Measurements from ENCODE around the gene MISFA. TPM values are rescaled to one million over a fixed set of nuclear protein-coding genes. Genes with fewer than 3 reads are reported as not detected.

Gene MISFA
- total and polyA plus RNA-seq, 2 experiments from 2014 or later = 5.1 TPM; not detected in 1

DNA sequence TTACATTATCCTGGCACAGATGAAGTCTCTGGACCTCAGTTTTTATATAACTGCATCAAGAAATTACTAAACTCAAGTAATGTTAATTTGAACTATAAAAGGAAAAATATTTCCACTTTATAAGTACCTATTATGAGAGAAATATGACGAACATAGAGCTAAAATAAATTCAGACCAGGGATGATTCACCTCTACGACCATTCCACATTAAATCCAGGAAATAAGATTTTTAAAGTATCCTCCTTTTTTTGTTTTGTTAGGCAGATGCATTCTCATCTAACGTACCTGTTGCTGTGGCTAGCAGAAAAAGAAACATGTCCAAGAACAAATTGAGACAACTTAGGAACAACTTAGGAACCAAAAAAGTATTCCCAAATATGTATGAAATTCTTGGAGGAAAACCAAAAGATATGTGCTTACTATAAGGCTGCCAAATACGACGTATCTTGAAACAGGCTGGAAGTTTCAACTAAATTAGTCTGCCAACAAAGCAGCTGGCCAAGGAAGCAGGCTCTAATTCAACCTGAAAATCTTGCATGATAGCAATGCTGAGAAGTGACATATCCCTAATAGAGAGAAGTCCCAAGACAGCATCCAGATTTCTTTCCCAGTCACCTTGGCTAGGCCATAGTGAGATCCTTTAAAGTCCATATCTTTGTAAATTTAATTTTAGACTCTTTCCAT is 18.9 kb downstream of the MISFA start (continued):
- TF ChIP-seq JUNB (IDR thresholded peaks at IDR 0.05; ENCODE audit: unreplicated experiment) (no peak), CREB1 (CRISPR knock-in tag; IDR thresholded peaks at IDR 0.05; ENCODE audit: low read depth) (no peak), EZH2 (IDR thresholded peaks at IDR 0.05; ENCODE audit: low read depth, unreplicated experiment) (no peak), ZNF114 (CRISPR knock-in tag; IDR thresholded peaks at IDR 0.05) (no peak)
- TF ChIP-seq, protein P1, sequence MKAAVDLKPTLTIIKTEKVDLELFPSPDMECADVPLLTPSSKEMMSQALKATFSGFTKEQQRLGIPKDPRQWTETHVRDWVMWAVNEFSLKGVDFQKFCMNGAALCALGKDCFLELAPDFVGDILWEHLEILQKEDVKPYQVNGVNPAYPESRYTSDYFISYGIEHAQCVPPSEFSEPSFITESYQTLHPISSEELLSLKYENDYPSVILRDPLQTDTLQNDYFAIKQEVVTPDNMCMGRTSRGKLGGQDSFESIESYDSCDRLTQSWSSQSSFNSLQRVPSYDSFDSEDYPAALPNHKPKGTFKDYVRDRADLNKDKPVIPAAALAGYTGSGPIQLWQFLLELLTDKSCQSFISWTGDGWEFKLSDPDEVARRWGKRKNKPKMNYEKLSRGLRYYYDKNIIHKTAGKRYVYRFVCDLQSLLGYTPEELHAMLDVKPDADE (IDR thresholded peaks at IDR 0.05) = no peak

DNA sequence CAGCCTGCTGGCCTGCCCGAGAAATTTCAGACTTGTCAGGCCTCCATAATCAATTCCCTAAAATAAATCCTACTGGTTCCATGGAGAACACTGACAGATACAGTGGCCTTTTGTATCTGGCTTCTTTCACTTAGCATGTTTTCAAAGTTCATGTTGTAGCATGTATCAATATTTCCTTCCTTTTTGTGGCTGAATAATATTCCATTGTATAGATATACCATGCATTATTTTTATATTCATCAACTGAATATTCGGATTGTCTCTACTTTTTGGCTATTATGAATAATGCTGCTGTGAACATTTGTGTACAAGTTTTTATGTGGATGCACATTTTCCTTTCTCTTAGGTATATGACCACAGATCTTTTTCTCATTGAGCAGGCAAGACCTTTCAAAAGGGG is 24.1 kb downstream of the MISFA start:
- Histone ChIP-seq H4K20me1 (replicated peaks; ENCODE audit: insufficient read depth) (peaks cover 15% of the 10 kb centered on the region), H3K36me3 (ENCODE audit: insufficient read depth) (no peaks in the 10 kb centered on the region), H3K4me2 (no peak overlapping the region), H3K9me2 (ENCODE audit: insufficient read depth) (peaks cover 5% of the 10 kb centered on the region; the same call in 1 of the 2 replicates), H3F3A (replicated peaks; ENCODE audit: low read depth) (no peaks in the 10 kb centered on the region), H3K4me3 (no peak overlapping the region), H3K4me1 (ENCODE audit: insufficient read depth) (no peaks in the 10 kb centered on the region; the same call in 1 of the 2 replicates), H3K27me3 (ENCODE audit: insufficient read depth) (no peaks in the 10 kb centered on the region), H3K27ac (ENCODE audit: low read depth) (no peak overlapping the region), H3K79me2 (replicated peaks; ENCODE audit: insufficient read depth) (peaks cover 100% of the 10 kb centered on the region), H2AFZ (no peak overlapping the region)
- H3K27ac Mint-ChIP-seq = no peak overlapping the region
- DNase-seq (ENCODE audit: low spot score) (no peak), ATAC-seq (no peak)
- 0 out of 3 replicates have a peak, but pooled peaks cover 3% of the 10 kb centered on the region for H3K9me3 Mint-ChIP-seq
- peaks cover 3% of the 10 kb centered on the region; the same call in 1 of the 3 replicates for H3K36me3 Mint-ChIP-seq (ENCODE audit: low read depth)
- H3K27me3 Mint-ChIP-seq (ENCODE audit: insufficient read depth, low read depth, poor library complexity) = no peaks in the 10 kb centered on the region
- no peak overlapping the region for H3K4me3 Mint-ChIP-seq
- H3K4me1 Mint-ChIP-seq = no peaks in the 10 kb centered on the region
- TF ChIP-seq EZH2 (IDR thresholded peaks at IDR 0.05; ENCODE audit: low read depth, unreplicated experiment) = no peak
- no peak for TF ChIP-seq ZNF114 (CRISPR knock-in tag; IDR thresholded peaks at IDR 0.05)
- TF ChIP-seq, protein P2, sequence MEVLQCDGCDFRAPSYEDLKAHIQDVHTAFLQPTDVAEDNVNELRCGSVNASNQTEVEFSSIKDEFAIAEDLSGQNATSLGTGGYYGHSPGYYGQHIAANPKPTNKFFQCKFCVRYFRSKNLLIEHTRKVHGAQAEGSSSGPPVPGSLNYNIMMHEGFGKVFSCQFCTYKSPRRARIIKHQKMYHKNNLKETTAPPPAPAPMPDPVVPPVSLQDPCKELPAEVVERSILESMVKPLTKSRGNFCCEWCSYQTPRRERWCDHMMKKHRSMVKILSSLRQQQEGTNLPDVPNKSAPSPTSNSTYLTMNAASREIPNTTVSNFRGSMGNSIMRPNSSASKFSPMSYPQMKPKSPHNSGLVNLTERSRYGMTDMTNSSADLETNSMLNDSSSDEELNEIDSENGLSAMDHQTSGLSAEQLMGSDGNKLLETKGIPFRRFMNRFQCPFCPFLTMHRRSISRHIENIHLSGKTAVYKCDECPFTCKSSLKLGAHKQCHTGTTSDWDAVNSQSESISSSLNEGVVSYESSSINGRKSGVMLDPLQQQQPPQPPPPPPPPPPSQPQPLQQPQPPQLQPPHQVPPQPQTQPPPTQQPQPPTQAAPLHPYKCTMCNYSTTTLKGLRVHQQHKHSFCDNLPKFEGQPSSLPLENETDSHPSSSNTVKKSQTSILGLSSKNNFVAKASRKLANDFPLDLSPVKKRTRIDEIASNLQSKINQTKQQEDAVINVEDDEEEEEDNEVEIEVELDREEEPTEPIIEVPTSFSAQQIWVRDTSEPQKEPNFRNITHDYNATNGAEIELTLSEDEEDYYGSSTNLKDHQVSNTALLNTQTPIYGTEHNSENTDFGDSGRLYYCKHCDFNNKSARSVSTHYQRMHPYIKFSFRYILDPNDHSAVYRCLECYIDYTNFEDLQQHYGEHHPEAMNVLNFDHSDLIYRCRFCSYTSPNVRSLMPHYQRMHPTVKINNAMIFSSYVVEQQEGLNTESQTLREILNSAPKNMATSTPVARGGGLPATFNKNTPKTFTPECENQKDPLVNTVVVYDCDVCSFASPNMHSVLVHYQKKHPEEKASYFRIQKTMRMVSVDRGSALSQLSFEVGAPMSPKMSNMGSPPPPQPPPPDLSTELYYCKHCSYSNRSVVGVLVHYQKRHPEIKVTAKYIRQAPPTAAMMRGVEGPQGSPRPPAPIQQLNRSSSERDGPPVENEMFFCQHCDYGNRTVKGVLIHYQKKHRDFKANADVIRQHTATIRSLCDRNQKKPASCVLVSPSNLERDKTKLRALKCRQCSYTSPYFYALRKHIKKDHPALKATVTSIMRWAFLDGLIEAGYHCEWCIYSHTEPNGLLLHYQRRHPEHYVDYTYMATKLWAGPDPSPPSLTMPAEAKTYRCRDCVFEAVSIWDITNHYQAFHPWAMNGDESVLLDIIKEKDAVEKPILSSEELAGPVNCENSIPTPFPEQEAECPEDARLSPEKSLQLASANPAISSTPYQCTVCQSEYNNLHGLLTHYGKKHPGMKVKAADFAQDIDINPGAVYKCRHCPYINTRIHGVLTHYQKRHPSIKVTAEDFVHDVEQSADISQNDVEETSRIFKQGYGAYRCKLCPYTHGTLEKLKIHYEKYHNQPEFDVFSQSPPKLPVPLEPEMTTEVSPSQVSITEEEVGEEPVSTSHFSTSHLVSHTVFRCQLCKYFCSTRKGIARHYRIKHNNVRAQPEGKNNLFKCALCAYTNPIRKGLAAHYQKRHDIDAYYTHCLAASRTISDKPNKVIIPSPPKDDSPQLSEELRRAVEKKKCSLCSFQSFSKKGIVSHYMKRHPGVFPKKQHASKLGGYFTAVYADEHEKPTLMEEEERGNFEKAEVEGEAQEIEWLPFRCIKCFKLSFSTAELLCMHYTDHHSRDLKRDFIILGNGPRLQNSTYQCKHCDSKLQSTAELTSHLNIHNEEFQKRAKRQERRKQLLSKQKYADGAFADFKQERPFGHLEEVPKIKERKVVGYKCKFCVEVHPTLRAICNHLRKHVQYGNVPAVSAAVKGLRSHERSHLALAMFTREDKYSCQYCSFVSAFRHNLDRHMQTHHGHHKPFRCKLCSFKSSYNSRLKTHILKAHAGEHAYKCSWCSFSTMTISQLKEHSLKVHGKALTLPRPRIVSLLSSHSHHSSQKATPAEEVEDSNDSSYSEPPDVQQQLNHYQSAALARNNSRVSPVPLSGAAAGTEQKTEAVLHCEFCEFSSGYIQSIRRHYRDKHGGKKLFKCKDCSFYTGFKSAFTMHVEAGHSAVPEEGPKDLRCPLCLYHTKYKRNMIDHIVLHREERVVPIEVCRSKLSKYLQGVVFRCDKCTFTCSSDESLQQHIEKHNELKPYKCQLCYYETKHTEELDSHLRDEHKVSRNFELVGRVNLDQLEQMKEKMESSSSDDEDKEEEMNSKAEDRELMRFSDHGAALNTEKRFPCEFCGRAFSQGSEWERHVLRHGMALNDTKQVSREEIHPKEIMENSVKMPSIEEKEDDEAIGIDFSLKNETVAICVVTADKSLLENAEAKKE (CRISPR knock-in tag; IDR thresholded peaks at IDR 0.05) = no peak
- TF ChIP-seq, protein P3, sequence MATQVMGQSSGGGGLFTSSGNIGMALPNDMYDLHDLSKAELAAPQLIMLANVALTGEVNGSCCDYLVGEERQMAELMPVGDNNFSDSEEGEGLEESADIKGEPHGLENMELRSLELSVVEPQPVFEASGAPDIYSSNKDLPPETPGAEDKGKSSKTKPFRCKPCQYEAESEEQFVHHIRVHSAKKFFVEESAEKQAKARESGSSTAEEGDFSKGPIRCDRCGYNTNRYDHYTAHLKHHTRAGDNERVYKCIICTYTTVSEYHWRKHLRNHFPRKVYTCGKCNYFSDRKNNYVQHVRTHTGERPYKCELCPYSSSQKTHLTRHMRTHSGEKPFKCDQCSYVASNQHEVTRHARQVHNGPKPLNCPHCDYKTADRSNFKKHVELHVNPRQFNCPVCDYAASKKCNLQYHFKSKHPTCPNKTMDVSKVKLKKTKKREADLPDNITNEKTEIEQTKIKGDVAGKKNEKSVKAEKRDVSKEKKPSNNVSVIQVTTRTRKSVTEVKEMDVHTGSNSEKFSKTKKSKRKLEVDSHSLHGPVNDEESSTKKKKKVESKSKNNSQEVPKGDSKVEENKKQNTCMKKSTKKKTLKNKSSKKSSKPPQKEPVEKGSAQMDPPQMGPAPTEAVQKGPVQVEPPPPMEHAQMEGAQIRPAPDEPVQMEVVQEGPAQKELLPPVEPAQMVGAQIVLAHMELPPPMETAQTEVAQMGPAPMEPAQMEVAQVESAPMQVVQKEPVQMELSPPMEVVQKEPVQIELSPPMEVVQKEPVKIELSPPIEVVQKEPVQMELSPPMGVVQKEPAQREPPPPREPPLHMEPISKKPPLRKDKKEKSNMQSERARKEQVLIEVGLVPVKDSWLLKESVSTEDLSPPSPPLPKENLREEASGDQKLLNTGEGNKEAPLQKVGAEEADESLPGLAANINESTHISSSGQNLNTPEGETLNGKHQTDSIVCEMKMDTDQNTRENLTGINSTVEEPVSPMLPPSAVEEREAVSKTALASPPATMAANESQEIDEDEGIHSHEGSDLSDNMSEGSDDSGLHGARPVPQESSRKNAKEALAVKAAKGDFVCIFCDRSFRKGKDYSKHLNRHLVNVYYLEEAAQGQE (IDR thresholded peaks at IDR 0.05; ENCODE audit: unreplicated experiment) = no peak
- no peak for TF ChIP-seq STAT1 (IDR thresholded peaks at IDR 0.05; ENCODE audit: unreplicated experiment)
- TF ChIP-seq, protein P1 (IDR thresholded peaks at IDR 0.05) = no peak
- TF ChIP-seq CREB1 (CRISPR knock-in tag; IDR thresholded peaks at IDR 0.05; ENCODE audit: low read depth) = no peak
- no peak for TF ChIP-seq NANOG (IDR thresholded peaks at IDR 0.05; ENCODE audit: borderline replicate concordance)
- TF ChIP-seq ZNF331 (CRISPR knock-in tag; IDR thresholded peaks at IDR 0.05; ENCODE audit: low read depth) = no peak
- no peak for TF ChIP-seq JUNB (IDR thresholded peaks at IDR 0.05; ENCODE audit: unreplicated experiment)
